ENCODE results near the gene FBXO33. TPM values are rescaled to one million over a fixed set of nuclear protein-coding genes. Genes with fewer than 3 reads are reported as not detected.

Gene FBXO33
- total RNA-seq, 4 donors from 2014 or later = 6.2 to 15.8 (median 8.5) TPM

DNA sequence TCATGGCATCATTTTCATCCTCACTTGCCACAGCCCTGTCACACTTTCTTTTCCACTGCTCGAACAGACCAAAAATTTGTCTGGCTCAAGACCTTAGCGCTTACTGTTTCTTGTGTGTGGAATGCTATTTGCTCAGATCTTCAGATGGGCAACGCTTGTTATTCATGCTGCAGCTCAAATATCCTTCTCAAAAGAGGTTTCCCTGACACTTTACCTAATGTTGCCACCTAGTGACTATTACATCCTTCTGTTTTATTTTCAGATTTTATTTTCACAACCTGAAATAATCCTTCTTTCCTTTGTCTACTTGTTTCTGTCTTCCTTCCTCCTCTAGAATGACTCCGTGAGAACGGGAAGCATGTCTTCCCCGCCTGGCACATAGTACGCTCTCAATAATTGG lies 5.6 kb downstream of the FBXO33 start:
- DNase-seq = no peak
- TF ChIP-seq POLR2A (IDR thresholded peaks at IDR 0.05) (no peak), CTCF (IDR thresholded peaks at IDR 0.05) (peak in 4 of 6 experiments; percentile 11 to 34 (median 24))
- Histone ChIP-seq H3K36me3 (no peaks in the 10 kb centered on the region), H3K27me3 (no peaks in the 10 kb centered on the region), H3K4me3 (no peak overlapping the region), H3K9me3 (no peaks in the 10 kb centered on the region), H3K27ac (no peak overlapping the region), H3K4me1 (peaks cover 0 to 50% (median 10%) of the 10 kb centered on the region in 4 donors)

DNA sequence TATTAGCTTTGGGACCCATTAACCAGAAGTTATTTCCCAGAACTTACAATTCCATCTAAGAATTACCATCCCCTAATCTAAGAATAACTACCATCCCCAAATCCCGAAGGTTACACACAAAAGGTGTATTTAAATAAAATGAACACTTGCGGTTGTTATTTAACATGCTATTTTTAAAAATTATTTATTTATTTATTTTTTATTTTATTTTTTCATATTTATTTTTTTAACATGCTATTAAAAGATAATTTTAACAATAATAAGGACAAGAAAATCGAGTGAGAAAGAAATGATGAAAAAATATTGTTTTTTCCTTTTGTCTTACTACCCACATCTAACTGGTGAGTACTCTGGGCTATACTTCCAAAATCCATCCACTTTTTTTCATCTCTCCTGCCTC lies 6.3 kb downstream of the FBXO33 start:
- Histone ChIP-seq H3K4me3 (no peak overlapping the region), H3K27me3 (no peaks in the 10 kb centered on the region), H3K9me3 (no peaks in the 10 kb centered on the region), H3K36me3 (no peaks in the 10 kb centered on the region), H3K4me1 (peaks cover 0 to 50% (median 10%) of the 10 kb centered on the region in 4 donors), H3K27ac (no peak overlapping the region)
- TF ChIP-seq POLR2A (IDR thresholded peaks at IDR 0.05) (no peak), CTCF (IDR thresholded peaks at IDR 0.05) (no peak)
- no peak for DNase-seq

DNA sequence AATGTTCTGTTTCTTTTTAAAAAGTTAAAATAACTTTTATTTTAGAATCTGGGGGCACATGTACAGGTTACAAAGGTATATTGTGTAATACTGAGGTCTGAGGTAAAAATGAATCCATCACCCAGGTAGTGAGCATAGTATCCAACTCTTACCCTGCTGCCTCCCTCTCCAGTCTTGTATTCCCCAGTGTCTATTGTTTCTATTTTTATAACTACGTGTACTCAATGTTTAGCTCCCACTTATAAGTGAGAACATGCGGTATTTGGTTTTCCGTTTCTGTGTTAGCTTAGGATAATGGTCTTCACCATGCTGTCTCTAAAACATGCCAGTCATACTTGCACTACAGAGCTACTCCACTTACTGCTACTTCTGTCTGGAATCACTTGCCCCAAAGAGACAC lies 8.4 kb downstream of the FBXO33 start:
- Histone ChIP-seq H3K4me3 (no peak overlapping the region), H3K9me3 (no peaks in the 10 kb centered on the region), H3K27me3 (no peaks in the 10 kb centered on the region), H3K4me1 (peaks cover 0 to 34% (median 3%) of the 10 kb centered on the region in 4 donors), H3K27ac (no peak overlapping the region), H3K36me3 (no peaks in the 10 kb centered on the region)
- DNase-seq = no peak
- TF ChIP-seq CTCF (IDR thresholded peaks at IDR 0.05) (no peak), POLR2A (IDR thresholded peaks at IDR 0.05) (no peak)

DNA sequence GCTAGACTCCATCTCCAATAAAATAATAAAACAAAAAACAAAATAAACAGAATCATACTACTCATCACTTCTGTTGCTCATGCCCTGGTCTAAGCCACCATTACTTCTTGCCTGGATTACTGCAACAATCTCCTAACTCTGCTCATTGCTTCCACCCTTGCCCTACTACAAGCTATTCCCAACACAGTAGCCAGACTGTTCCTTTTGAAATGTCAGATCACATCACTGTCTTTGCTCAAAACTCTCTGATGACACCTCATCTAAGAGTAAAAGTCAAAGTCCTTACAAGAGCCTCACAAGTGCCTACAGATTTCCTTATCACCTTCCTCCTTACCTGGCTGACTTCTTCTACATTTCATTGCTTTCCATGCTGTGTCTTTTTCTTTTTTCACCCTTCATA lies 10.0 kb downstream of the FBXO33 start:
- TF ChIP-seq POLR2A (IDR thresholded peaks at IDR 0.05) (no peak), CTCF (IDR thresholded peaks at IDR 0.05) (no peak)

GRCh38 chr14:39419272-39419671 lies 13.0 kb downstream of the FBXO33 start:
- Histone ChIP-seq H3K4me1 (peaks cover 0 to 11% (median 1%) of the 10 kb centered on the region in 4 donors), H3K36me3 (peaks cover 0 to 3% (median 0%) of the 10 kb centered on the region in 3 donors), H3K4me3 (no peak overlapping the region), H3K9me3 (peaks cover 0 to 12% (median 0%) of the 10 kb centered on the region in 4 donors), H3K27ac (no peak overlapping the region), H3K27me3 (no peaks in the 10 kb centered on the region)
- DNase-seq = no peak
- TF ChIP-seq CTCF (IDR thresholded peaks at IDR 0.05) (no peak), POLR2A (IDR thresholded peaks at IDR 0.05) (no peak)

More for the DNA sequence above, 10.0 kb downstream of the FBXO33 start:
- no peaks in the 10 kb centered on the region for H3K27me3 ChIP-seq
- DNase-seq = no peak
- no peak overlapping the region for H3K27ac ChIP-seq
- H3K4me1 ChIP-seq = peaks cover 0 to 22% (median 1%) of the 10 kb centered on the region in 4 donors
- no peak overlapping the region for H3K4me3 ChIP-seq
- H3K36me3 ChIP-seq = no peaks in the 10 kb centered on the region
- no peaks in the 10 kb centered on the region for H3K9me3 ChIP-seq

DNA sequence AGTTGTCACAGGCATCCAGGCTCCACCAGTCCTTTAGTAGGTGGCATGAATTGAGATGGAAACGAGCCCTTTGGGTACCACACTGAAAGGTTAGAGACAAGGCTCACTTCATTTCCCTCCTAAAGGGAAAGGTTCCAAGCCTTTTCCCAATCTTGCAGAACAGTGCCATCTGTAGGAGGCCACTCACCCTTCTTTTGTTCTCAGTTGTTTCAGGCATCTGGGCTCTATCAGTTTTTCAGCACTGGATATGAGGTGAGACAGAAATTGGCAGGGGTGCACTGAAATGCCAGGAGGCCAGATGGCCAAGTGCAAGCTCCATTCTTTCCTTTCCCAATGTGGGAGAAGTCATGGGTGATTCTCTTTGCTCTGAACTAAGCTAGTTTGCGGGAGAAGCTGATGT lies 15.2 kb downstream of the FBXO33 start:
- H3K9me3 ChIP-seq = peaks cover 0 to 12% (median 0%) of the 10 kb centered on the region in 4 donors
- H3K27me3 ChIP-seq = no peaks in the 10 kb centered on the region
- no peak overlapping the region for H3K27ac ChIP-seq
- H3K36me3 ChIP-seq = peaks cover 0 to 3% (median 0%) of the 10 kb centered on the region in 3 donors
- TF ChIP-seq POLR2A (IDR thresholded peaks at IDR 0.05) (no peak), CTCF (IDR thresholded peaks at IDR 0.05) (no peak)
- peaks cover 0 to 3% (median 1%) of the 10 kb centered on the region in 4 donors for H3K4me1 ChIP-seq
- H3K4me3 ChIP-seq = no peak overlapping the region
- DNase-seq = no peak
